ENCODE results near the gene MAP7.

GRCh38 chr6:136464148-136464547 is 86.1 kb downstream of the MAP7 start:
- TF ChIP-seq CTCF (IDR thresholded peaks at IDR 0.05; ENCODE audit: poor library complexity, severe bottlenecking) (no peak), POLR2AphosphoS5 (IDR thresholded peaks at IDR 0.05) (no peak), EZH2 (IDR thresholded peaks at IDR 0.05; ENCODE audit: borderline replicate concordance, insufficient read depth, low read length, poor library complexity, severe bottlenecking) (no peak), EP300 (conservative IDR thresholded peaks at IDR 0.05; ENCODE audit: poor library complexity, severe bottlenecking) (no peak)

Data from neural cell (in vitro differentiated cells).